Measurements from ENCODE around the gene IL17RB. TPM values are rescaled to one million over a fixed set of nuclear protein-coding genes. Genes with fewer than 3 reads are reported as not detected.

IL17RB gene
- total and polyA plus RNA-seq, 2 of the 8 experiments (the other 6 are each of a cell fraction or from before 2014, with no cell fraction given), result 7.0 to 24.6 TPM

- TF ChIP-seq CHD2 (IDR thresholded peaks at IDR 0.05; ENCODE audit: low read length) (no peak), KDM5A (IDR thresholded peaks at IDR 0.05; ENCODE audit: low read length) (no peak)
These were observed 41.5 kb upstream of the IL17RB start (continued) for GRCh38 chr3:53804697-53805462.
